Loucy (cell line): ENCODE measurements around the gene MGMT.

Experiments
- H2AFZ ChIP-seq: fragments of 200-600 bp; sonication (generic); 2 replicates; pipeline ENCODE4 v1.6.0; 2016; ENCODE audit warnings: antibody characterized with exemption, mild to moderate bottlenecking, low read length, moderate library complexity
- H3F3A ChIP-seq: fragments of 200-600 bp; 2 replicates; pipeline ENCODE4 v1.6.0; 2016; ENCODE audit warnings: antibody characterized with exemption, low read depth, mild to moderate bottlenecking
- H3K27me3 ChIP-seq: fragments of 200-600 bp; sonication (generic); 2 replicates; pipeline ENCODE4 v1.6.1; 2014; ENCODE audit warnings: low read length, mild to moderate bottlenecking; ENCODE audit not compliant: insufficient read depth, poor library complexity, severe bottlenecking
- H3K36me3 ChIP-seq: fragments of 200-600 bp; sonication (generic); 2 replicates; pipeline ENCODE4 v1.6.1; 2016; ENCODE audit warnings: low read length; ENCODE audit not compliant: insufficient read depth
- H3K4me1 ChIP-seq: fragments of 200-600 bp; sonication (generic); 2 replicates; pipeline ENCODE4 v1.5.1; 2014; ENCODE audit warnings: low read length, mild to moderate bottlenecking; ENCODE audit not compliant: insufficient read depth, poor library complexity, severe bottlenecking
- H3K4me2 ChIP-seq: fragments of 200-600 bp; sonication (generic); 2 replicates; pipeline ENCODE4 v1.6.0; 2014; ENCODE audit warnings: antibody characterized with exemption, low read length, low read depth, mild to moderate bottlenecking; ENCODE audit not compliant: poor library complexity, severe bottlenecking
- H3K4me3 ChIP-seq: fragments of 200-600 bp; sonication (generic); 2 replicates; pipeline ENCODE4 v1.5.1; 2014; ENCODE audit warnings: low read length, mild to moderate bottlenecking, mixed read lengths; ENCODE audit not compliant: poor library complexity, severe bottlenecking
- H3K79me2 ChIP-seq: fragments of 200-600 bp; sonication (generic); 2 replicates; pipeline ENCODE4 v1.6.1; 2014; ENCODE audit warnings: low read length; ENCODE audit not compliant: insufficient read depth
- H3K9ac ChIP-seq: fragments of 200-600 bp; sonication (generic); 2 replicates; pipeline ENCODE4 v1.6.0; 2014; ENCODE audit warnings: mild to moderate bottlenecking, low read depth, low read length, moderate library complexity; ENCODE audit not compliant: poor library complexity, severe bottlenecking
- H3K9me2 ChIP-seq: fragments of 200-600 bp; sonication (generic); replicated peaks from 2 replicates; pipeline ENCODE4 v1.6.1; 2016; ENCODE audit warnings: low read depth, low read length, mixed read lengths
- H3K9me3 ChIP-seq: fragments of 200-600 bp; sonication (generic); 2 replicates; pipeline ENCODE4 v1.6.1; 2014; ENCODE audit warnings: mild to moderate bottlenecking, antibody characterized with exemption, low read length, low read depth; ENCODE audit not compliant: insufficient read depth
- H4K20me1 ChIP-seq: fragments of 200-600 bp; sonication (generic); 2 replicates; pipeline ENCODE4 v1.6.0; 2014; ENCODE audit warnings: antibody characterized with exemption, low read length, mild to moderate bottlenecking; ENCODE audit not compliant: insufficient read depth, poor library complexity, severe bottlenecking
- CTCF ChIP-seq: fragments of 200-600 bp; sonication (generic); conservative IDR thresholded peaks from 2 replicates; pipeline ENCODE4 v1.5.1; 2014; ENCODE audit warnings: mild to moderate bottlenecking, antibody characterized with exemption, low read length
- EZH2phosphoT487 ChIP-seq: fragments of 200-600 bp; IDR thresholded peaks from 2 replicates; pipeline ENCODE4 v1.6.1; 2018; ENCODE audit warnings: antibody characterized with exemption, mild to moderate bottlenecking, moderate library complexity, borderline replicate concordance

The MGMT gene

GRCh38 chr10:129712000-129712399 is 245.0 kb downstream of the MGMT start:
- no peak overlapping the region for H3K4me2 ChIP-seq
- no peaks in the 10 kb centered on the region for H3K79me2 ChIP-seq
- no peaks in the 10 kb centered on the region for H4K20me1 ChIP-seq
- H3K9ac ChIP-seq, result no peak overlapping the region
- H3K27me3 ChIP-seq, result no peaks in the 10 kb centered on the region
- no peak overlapping the region for H3K4me3 ChIP-seq
- H2AFZ ChIP-seq, result no peak overlapping the region
- no peaks in the 10 kb centered on the region for H3K36me3 ChIP-seq
- H3F3A ChIP-seq, result no peaks in the 10 kb centered on the region
- TF ChIP-seq EZH2phosphoT487 (no peak), CTCF (no peak)
- H3K9me2 ChIP-seq, result no peaks in the 10 kb centered on the region
- H3K9me3 ChIP-seq, result no peaks in the 10 kb centered on the region
- no peaks in the 10 kb centered on the region for H3K4me1 ChIP-seq

GRCh38 chr10:129713659-129714265 is 246.7 kb downstream of the MGMT start:
- Histone ChIP-seq H3K9me2 (no peaks in the 10 kb centered on the region), H4K20me1 (no peaks in the 10 kb centered on the region), H3K36me3 (no peaks in the 10 kb centered on the region), H3K9ac (no peak overlapping the region), H3K9me3 (no peaks in the 10 kb centered on the region), H3K79me2 (no peaks in the 10 kb centered on the region), H3F3A (no peaks in the 10 kb centered on the region), H3K4me1 (no peaks in the 10 kb centered on the region), H3K27me3 (no peaks in the 10 kb centered on the region), H2AFZ (no peak overlapping the region), H3K4me3 (no peak overlapping the region), H3K4me2 (no peak overlapping the region)
- TF ChIP-seq CTCF (no peak), EZH2phosphoT487 (no peak)

GRCh38 chr10:129715805-129716204 is 248.8 kb downstream of the MGMT start:
- H3K36me3 ChIP-seq, result no peaks in the 10 kb centered on the region
- H3K9me3 ChIP-seq, result no peaks in the 10 kb centered on the region
- H3K4me1 ChIP-seq, result no peaks in the 10 kb centered on the region
- no peaks in the 10 kb centered on the region for H3K79me2 ChIP-seq
- no peak overlapping the region for H3K4me3 ChIP-seq
- no peaks in the 10 kb centered on the region for H3F3A ChIP-seq
- H2AFZ ChIP-seq, result no peak overlapping the region
- no peaks in the 10 kb centered on the region for H3K9me2 ChIP-seq
- TF ChIP-seq EZH2phosphoT487, result no peak
- TF ChIP-seq CTCF, result no peak
- H3K9ac ChIP-seq, result no peak overlapping the region
- H3K4me2 ChIP-seq, result no peak overlapping the region
- H3K27me3 ChIP-seq, result no peaks in the 10 kb centered on the region
- H4K20me1 ChIP-seq, result no peaks in the 10 kb centered on the region
